NCI-H345 treated with DMSO at 0.1 percent for 48 hours (cell line): ENCODE measurements around the gene PTPRS.
A peak's percentile ranks its signal among the peaks of the same experiment; 100 is the strongest.

ENCODE experiments used
- DNase-seq: peaks from one replicate; lab custom pipeline; 2025; ENCODE audit not compliant: unreplicated experiment; lab: John Stamatoyannopoulos, UW

PTPRS gene

GRCh38 chr19:5309438-5310204 lies 31.0 kb downstream of the PTPRS start:
- no peak for DNase-seq

GRCh38 chr19:5308451-5309437 lies 31.9 kb downstream of the PTPRS start:
- peak; percentile 74 for DNase-seq

GRCh38 chr19:5307655-5308054 lies 33.0 kb downstream of the PTPRS start:
- DNase-seq, result no peak

- no peak for DNase-seq
Observed at GRCh38 chr19:5305163-5305562, 35.4 kb downstream of the PTPRS start.

- DNase-seq, result no peak
Observed at GRCh38 chr19:5304486-5304885, 36.1 kb downstream of the PTPRS start.

- no peak for DNase-seq
Observed at GRCh38 chr19:5303208-5303607, 37.4 kb downstream of the PTPRS start.

- DNase-seq, result no peak
Observed at GRCh38 chr19:5302396-5302795, 38.2 kb downstream of the PTPRS start.

- no peak for DNase-seq
Observed at GRCh38 chr19:5299137-5299536, 41.5 kb downstream of the PTPRS start.

GRCh38 chr19:5298471-5298901 lies 42.1 kb downstream of the PTPRS start:
- DNase-seq, result no peak

- no peak for DNase-seq
Observed at GRCh38 chr19:5297272-5297669, 43.3 kb downstream of the PTPRS start.

GRCh38 chr19:5296457-5297271 lies 43.9 kb downstream of the PTPRS start:
- DNase-seq, result no peak

- DNase-seq, result no peak
Observed at GRCh38 chr19:5296021-5296420, 44.6 kb downstream of the PTPRS start.

GRCh38 chr19:5294403-5295160 lies 46.0 kb downstream of the PTPRS start:
- no peak for DNase-seq

GRCh38 chr19:5293612-5294378 lies 46.8 kb downstream of the PTPRS start:
- peak; percentile 24 for DNase-seq

GRCh38 chr19:5292822-5293611 lies 47.6 kb downstream of the PTPRS start:
- peak; percentile 56 for DNase-seq

GRCh38 chr19:5292453-5292821 lies 48.2 kb downstream of the PTPRS start:
- no peak for DNase-seq

GRCh38 chr19:5291588-5292193 lies 48.9 kb downstream of the PTPRS start:
- no peak for DNase-seq
